A673 (cell line): Measurements from ENCODE around the gene SEC23IP. TPM values are rescaled to one million over a fixed set of nuclear protein-coding genes. Genes with fewer than 3 reads are reported as not detected.

ENCODE experiments used
- BruUV-seq: library from RNA; stranded (reverse); fragments of 400-500 nt; replicated peaks from 2 replicates; lab custom pipeline; 2021; lab: Mats Ljungman, UMichigan
- CTCF ChIA-PET: fragments of 300-600 bp; sonication (Branson Sonifier 250); formaldehyde crosslinking; loops from one replicate; lab custom pipeline; 2022; ENCODE audit warnings: antibody characterized with exemption; lab: Charles Lee
- POLR2A ChIA-PET: fragments of 300-600 bp; sonication (Branson Sonifier 250); formaldehyde crosslinking; loops from one replicate; lab custom pipeline; 2022; ENCODE audit warnings: antibody characterized with exemption; ENCODE audit not compliant: low non-redundant PET; lab: Charles Lee
- DNase-seq: peaks from one replicate; pipeline ENCODE4 v3.0.0-alpha.2; 2015; ENCODE audit warnings: low spot score
- H3K27ac ChIP-seq: fragments of 200-600 bp; sonication (generic); 2 replicates; pipeline ENCODE4 v1.5.1; 2016; ENCODE audit warnings: mixed run types, low read depth, mild to moderate bottlenecking, mixed read lengths, antibody characterized with exemption, low read length; ENCODE audit not compliant: poor library complexity, severe bottlenecking
- H3K27me3 ChIP-seq: fragments of 200-600 bp; sonication (generic); replicated peaks from 2 replicates; pipeline ENCODE4 v1.6.1; 2017; ENCODE audit warnings: mixed run types, low read depth, mild to moderate bottlenecking, mixed read lengths, antibody characterized with exemption, low read length; ENCODE audit not compliant: insufficient read depth, poor library complexity
- H3K36me3 ChIP-seq: fragments of 200-600 bp; sonication (generic); 2 replicates; pipeline ENCODE4 v1.6.1; 2016; ENCODE audit warnings: mixed run types, mild to moderate bottlenecking, mixed read lengths, antibody characterized with exemption, low read length; ENCODE audit not compliant: insufficient read depth, poor library complexity, severe bottlenecking
- H3K4me1 ChIP-seq: fragments of 200-600 bp; sonication (generic); 2 replicates; pipeline ENCODE4 v1.6.1; 2017; ENCODE audit warnings: mixed run types, mild to moderate bottlenecking, mixed read lengths, antibody characterized with exemption, low read length; ENCODE audit not compliant: insufficient read depth, poor library complexity, severe bottlenecking
- H3K4me3 ChIP-seq: fragments of 200-600 bp; sonication (generic); 2 replicates; pipeline ENCODE4 v1.5.1; 2016; ENCODE audit warnings: low read depth, mixed run types, mild to moderate bottlenecking, mixed read lengths, low read length; ENCODE audit not compliant: poor library complexity, severe bottlenecking
- H3K9me3 ChIP-seq: fragments of 200-600 bp; sonication (generic); 2 replicates; pipeline ENCODE4 v1.6.1; 2016; ENCODE audit warnings: mixed run types, low read depth, mild to moderate bottlenecking, mixed read lengths, antibody characterized with exemption, low read length; ENCODE audit not compliant: poor library complexity, severe bottlenecking
- EZH2 ChIP-seq: fragments of 200-600 bp; sonication (generic); IDR thresholded peaks from 2 replicates; pipeline ENCODE4 v1.6.1; 2017; ENCODE audit warnings: borderline replicate concordance, low read depth, mild to moderate bottlenecking, mixed read lengths, antibody characterized with exemption, low read length; ENCODE audit not compliant: poor library complexity, severe bottlenecking
- intact Hi-C: fragments of 100-400 bp; cut with micrococcal nuclease; formaldehyde crosslinking; loops from one replicate; pipeline ENCODE4 v1.10.0; 2022; ENCODE audit not compliant: unreplicated experiment
- total RNA-seq: library from RNA; stranded (reverse); gene quantifications from 2 replicates; pipeline ENCODE4 v1.2.3, GENCODE V29; 2021
- TF ChIP-seq, protein P1 (sequence below): fragments of 300-800, 200-600 bp; sonication (generic); conservative IDR thresholded peaks from 2 replicates; pipeline ENCODE4 v1.5.1; 2017; ENCODE audit warnings: low read depth, mild to moderate bottlenecking, antibody characterized with exemption, low read length, moderate library complexity, mixed read lengths

SEC23IP gene
- total RNA-seq, 1 experiment from 2014 or later = 78.6 TPM

DNA sequence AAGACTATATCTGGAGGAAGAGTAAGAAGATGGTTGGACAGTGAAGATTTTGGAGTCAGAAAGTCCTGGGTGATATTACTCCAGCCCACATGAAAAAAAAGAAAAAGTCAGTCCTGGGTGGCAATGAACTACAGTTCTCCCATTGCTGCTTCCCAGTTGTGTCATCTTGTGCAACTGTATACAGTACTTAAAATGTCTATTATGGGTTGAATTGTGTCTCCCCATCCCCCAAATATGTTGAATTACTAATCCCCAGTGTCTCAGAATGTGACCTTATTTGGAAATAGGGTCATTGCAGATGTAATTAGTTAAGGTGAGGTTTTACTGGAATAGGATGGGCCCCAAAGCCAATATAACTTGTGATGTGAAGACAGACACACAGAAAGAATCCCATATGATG is 15.6 kb downstream of the SEC23IP start:
- H3K27me3 ChIP-seq = no peaks in the 10 kb centered on the region
- no peak overlapping the region for H3K4me3 ChIP-seq
- peaks cover 60% of the 10 kb centered on the region for H3K36me3 ChIP-seq
- intact Hi-C loops = no loop called here
- DNase-seq = no peak
- TF ChIP-seq EZH2 = no peak
- TF ChIP-seq, protein P1, sequence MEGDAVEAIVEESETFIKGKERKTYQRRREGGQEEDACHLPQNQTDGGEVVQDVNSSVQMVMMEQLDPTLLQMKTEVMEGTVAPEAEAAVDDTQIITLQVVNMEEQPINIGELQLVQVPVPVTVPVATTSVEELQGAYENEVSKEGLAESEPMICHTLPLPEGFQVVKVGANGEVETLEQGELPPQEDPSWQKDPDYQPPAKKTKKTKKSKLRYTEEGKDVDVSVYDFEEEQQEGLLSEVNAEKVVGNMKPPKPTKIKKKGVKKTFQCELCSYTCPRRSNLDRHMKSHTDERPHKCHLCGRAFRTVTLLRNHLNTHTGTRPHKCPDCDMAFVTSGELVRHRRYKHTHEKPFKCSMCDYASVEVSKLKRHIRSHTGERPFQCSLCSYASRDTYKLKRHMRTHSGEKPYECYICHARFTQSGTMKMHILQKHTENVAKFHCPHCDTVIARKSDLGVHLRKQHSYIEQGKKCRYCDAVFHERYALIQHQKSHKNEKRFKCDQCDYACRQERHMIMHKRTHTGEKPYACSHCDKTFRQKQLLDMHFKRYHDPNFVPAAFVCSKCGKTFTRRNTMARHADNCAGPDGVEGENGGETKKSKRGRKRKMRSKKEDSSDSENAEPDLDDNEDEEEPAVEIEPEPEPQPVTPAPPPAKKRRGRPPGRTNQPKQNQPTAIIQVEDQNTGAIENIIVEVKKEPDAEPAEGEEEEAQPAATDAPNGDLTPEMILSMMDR = no peak
- H3K4me1 ChIP-seq = no peaks in the 10 kb centered on the region
- POLR2A ChIA-PET = no interaction called here
- no peaks in the 10 kb centered on the region for H3K9me3 ChIP-seq
- H3K27ac ChIP-seq = no peak overlapping the region
- CTCF ChIA-PET = no interaction called here
- BruUV-seq = no TSS peak

DNA sequence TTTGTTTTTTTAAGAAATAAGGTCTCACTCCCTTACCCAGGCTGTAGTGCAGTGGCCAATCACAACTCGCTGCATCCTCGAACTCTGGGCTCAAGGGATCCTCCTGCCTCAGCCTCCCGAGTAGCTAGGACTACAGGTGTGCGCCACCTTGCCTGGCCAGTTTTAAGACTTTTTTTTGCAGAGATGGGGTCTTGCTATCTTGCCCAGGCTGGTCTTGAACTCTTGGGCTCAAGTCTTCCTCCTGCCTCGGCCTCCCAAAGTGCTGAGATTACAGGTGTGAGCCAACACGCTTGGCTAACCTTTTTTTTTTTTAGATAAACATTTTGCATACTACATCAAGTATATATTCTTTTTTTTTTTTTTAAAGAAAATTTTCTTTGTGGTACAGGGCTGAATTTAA is 18.2 kb downstream of the SEC23IP start:
- no peak overlapping the region for H3K27ac ChIP-seq
- intact Hi-C loops = no loop called here
- no TSS peak for BruUV-seq
- POLR2A ChIA-PET = no interaction called here
- peaks cover 36% of the 10 kb centered on the region for H3K36me3 ChIP-seq
- H3K4me1 ChIP-seq = no peaks in the 10 kb centered on the region
- H3K9me3 ChIP-seq = no peaks in the 10 kb centered on the region
- TF ChIP-seq, protein P1 = no peak
- TF ChIP-seq EZH2 = no peak
- DNase-seq = no peak
- CTCF ChIA-PET = no interaction called here
- no peaks in the 10 kb centered on the region for H3K27me3 ChIP-seq
- no peak overlapping the region for H3K4me3 ChIP-seq

DNA sequence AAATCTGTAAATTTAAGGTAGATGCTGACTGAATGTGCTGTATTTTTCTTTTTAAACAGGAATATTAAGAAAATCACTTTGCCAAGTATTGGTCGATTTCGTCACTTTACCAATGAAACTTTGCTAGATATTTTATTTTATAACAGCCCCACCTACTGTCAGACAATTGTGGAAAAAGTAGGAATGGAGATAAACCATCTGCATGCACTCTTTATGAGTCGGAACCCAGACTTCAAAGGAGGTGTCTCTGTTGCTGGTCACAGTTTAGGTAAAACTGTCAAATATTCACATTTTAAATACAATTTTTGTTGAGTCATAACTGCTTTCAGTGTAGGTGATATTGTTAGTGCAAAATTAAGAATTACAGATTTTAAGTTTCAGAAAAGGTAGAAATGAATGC is 25.2 kb downstream of the SEC23IP start:
- no TSS peak for BruUV-seq
- intact Hi-C loops = loop anchor here (5.0 kb wide), 2 partner anchors 165 to 230 kb away; no protein-coding TSS in a partner anchor
- DNase-seq = peak; percentile 18
- Histone ChIP-seq H3K4me3 (no peak overlapping the region), H3K27ac (no peak overlapping the region), H3K27me3 (no peaks in the 10 kb centered on the region), H3K9me3 (no peaks in the 10 kb centered on the region), H3K36me3 (peaks cover 51% of the 10 kb centered on the region), H3K4me1 (no peaks in the 10 kb centered on the region)
- TF ChIP-seq, protein P1 = peak; percentile 36; the same call in 1 of the 2 replicates
- TF ChIP-seq EZH2 = no peak
- POLR2A ChIA-PET = no interaction called here
- CTCF ChIA-PET = no interaction called here
